ENCODE data around the gene MEF2D. TPM values are rescaled to one million over a fixed set of nuclear protein-coding genes. Genes with fewer than 3 reads are reported as not detected.

Gene MEF2D
- total RNA-seq, 4 donors from 2014 or later, result 8.4 to 101 (median 35.1) TPM

DNA sequence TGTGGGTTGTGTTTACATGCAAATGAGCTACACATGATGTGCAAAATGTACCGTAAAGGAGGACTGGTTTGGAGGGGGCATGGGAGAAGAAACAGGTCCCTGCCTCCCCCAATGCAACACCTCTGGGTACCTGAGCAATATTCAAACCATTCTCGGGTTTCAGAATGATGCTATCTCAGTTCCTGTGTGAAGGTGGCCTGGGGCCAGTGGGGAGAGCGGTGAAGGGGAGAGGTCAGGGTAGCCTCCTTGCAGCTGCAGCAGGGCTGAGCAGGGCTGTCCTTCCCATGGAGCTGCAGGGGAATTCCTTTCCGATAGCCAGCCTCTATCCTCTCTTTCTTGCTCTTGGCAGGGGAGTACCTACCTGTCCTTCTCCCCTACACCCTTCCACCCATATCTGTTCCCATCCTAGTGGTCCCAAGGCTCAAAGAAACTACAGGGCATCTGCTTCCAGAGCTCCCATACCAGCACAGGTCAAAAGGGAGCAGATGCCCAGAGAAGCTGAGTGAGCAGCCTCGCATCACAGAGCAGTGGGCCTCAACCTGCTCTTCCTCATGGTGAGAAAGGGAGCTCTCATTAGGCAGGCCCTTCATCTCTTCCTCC is 11.9 kb downstream of the MEF2D start:
- TF ChIP-seq, protein P1, sequence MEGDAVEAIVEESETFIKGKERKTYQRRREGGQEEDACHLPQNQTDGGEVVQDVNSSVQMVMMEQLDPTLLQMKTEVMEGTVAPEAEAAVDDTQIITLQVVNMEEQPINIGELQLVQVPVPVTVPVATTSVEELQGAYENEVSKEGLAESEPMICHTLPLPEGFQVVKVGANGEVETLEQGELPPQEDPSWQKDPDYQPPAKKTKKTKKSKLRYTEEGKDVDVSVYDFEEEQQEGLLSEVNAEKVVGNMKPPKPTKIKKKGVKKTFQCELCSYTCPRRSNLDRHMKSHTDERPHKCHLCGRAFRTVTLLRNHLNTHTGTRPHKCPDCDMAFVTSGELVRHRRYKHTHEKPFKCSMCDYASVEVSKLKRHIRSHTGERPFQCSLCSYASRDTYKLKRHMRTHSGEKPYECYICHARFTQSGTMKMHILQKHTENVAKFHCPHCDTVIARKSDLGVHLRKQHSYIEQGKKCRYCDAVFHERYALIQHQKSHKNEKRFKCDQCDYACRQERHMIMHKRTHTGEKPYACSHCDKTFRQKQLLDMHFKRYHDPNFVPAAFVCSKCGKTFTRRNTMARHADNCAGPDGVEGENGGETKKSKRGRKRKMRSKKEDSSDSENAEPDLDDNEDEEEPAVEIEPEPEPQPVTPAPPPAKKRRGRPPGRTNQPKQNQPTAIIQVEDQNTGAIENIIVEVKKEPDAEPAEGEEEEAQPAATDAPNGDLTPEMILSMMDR (IDR thresholded peaks at IDR 0.05), result no peak
- no peak for TF ChIP-seq POLR2A (IDR thresholded peaks at IDR 0.05)
- no peak for DNase-seq
- Histone ChIP-seq H3K9me3 (no peaks in the 10 kb centered on the region), H3K27me3 (no peaks in the 10 kb centered on the region), H3K36me3 (no peaks in the 10 kb centered on the region), H3K27ac (peak overlapping the region; percentile 77 to 100), H3K4me1 (peaks cover 19 to 59% of the 10 kb centered on the region in 2 donors), H3K4me3 (peak overlapping the region in 1 of 2 donors; percentile 15)
- intact Hi-C loops (cut with DNase I; ENCODE audit: low total_unique reads), result no loop called here

DNA sequence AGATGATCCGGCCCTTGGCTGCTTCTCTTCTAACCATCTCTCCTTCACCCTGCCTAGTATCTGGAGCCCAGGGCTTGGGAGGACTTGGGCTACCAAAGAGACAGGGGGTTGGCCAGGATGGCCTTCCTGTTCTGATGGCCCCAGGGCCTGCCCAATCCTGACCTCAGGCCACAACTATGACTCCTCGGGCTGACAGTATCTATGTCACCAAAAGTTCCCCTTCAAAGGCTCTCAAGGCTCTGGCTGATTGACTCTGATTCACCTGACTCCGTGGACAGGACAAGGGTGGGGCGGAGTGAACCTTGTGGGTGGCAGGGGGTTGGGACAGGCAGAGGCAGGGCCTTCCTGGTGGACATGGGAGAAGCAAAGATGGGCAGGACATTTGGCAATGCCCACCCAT is 12.7 kb downstream of the MEF2D start:
- intact Hi-C loops (cut with DNase I; ENCODE audit: low total_unique reads), result no loop called here
- peaks cover 15 to 51% of the 10 kb centered on the region in 2 donors for H3K4me1 ChIP-seq
- no peak for DNase-seq
- no peaks in the 10 kb centered on the region for H3K36me3 ChIP-seq
- no peaks in the 10 kb centered on the region for H3K27me3 ChIP-seq
- peak overlapping the region; percentile 19 to 100 for H3K27ac ChIP-seq
- TF ChIP-seq, protein P1 (IDR thresholded peaks at IDR 0.05), result no peak
- no peak for TF ChIP-seq POLR2A (IDR thresholded peaks at IDR 0.05)
- H3K9me3 ChIP-seq, result no peaks in the 10 kb centered on the region
- no peak overlapping the region for H3K4me3 ChIP-seq

DNA sequence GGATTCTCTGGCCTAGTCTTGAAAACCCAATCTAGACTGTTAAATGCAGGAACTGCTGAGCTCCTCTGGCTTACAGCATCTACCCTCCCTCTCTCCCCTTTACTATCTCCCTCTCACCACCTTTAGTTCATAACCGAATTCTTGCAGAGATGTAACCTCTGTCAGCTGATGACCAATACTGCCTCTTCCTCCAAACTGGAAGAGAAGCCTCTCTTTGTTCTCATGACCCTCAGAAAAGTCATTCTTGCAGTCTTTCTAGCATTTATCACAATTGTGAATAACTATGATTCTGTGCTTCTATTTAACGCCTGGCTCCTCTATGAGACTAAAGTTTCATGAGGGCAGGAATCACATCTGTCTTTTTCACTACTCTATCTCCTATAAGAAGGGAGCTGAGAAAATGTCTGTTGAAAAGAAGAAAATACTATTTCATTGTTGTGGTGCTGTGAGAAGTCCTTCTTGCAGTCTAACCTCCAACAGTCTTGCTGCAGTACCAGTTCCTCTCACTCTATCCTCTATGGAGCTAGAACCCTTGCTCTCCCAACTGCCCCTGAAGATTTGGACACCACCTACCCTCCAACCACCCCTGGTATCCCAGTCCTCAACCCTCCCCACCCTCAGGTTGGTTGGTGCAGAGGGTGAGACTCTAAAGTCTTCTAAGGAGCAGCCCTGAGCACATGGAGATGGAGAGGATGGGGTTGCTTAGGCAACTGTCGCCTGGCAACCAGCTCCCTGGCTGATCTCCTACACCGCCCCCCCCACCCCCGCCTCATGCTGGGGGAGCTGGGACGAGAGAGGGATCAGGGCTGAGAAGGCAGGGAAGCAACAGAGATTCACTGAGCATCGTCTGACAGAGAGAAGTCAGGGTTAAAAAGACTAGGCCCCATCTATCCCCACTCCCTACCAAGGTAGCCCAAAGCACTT is 13.9 kb downstream of the MEF2D start:
- intact Hi-C loops (cut with DNase I; ENCODE audit: low total_unique reads), result no loop called here
- no peaks in the 10 kb centered on the region for H3K36me3 ChIP-seq
- peak overlapping the region; percentile 19 to 100 for H3K27ac ChIP-seq
- no peaks in the 10 kb centered on the region for H3K9me3 ChIP-seq
- no peak for DNase-seq
- TF ChIP-seq POLR2A (IDR thresholded peaks at IDR 0.05), result no peak
- TF ChIP-seq, protein P1 (IDR thresholded peaks at IDR 0.05), result no peak
- peaks cover 3 to 41% of the 10 kb centered on the region in 2 donors for H3K4me1 ChIP-seq
- no peaks in the 10 kb centered on the region for H3K27me3 ChIP-seq
- H3K4me3 ChIP-seq, result no peak overlapping the region

DNA sequence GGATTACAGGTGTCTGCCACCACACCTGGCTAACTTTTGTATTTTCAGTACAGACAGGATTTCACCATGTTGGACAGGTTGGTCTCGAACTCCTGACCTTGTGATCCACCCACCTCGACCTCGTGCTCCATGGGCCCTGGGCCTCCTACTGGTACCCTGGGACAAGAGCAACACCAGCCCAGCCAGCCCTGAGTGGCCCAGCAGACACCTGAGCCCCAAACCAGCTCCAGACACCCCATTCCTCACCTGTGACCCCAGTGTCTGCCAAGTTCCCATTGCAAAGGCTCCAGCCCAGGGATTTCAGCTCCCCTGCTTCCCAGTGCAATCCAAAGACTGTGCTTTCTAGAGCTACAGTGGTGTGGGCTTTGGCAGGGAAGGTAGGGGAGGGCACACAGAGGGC is 14.6 kb downstream of the MEF2D start:
- Histone ChIP-seq H3K4me3 (no peak overlapping the region), H3K36me3 (no peaks in the 10 kb centered on the region), H3K27me3 (no peaks in the 10 kb centered on the region), H3K27ac (peak overlapping the region in 1 of 2 donors; percentile 6), H3K9me3 (no peaks in the 10 kb centered on the region), H3K4me1 (peaks cover 0 to 34% of the 10 kb centered on the region in 2 donors)
- TF ChIP-seq POLR2A (IDR thresholded peaks at IDR 0.05), result no peak
- TF ChIP-seq, protein P1 (IDR thresholded peaks at IDR 0.05), result no peak
- intact Hi-C loops (cut with DNase I; ENCODE audit: low total_unique reads), result no loop called here
- DNase-seq, result no peak

Measured in uterus (tissue), 4 donors.